ENCODE data around the gene GAPVD1. TPM values are rescaled to one million over a fixed set of nuclear protein-coding genes. Genes with fewer than 3 reads are reported as not detected.

GAPVD1 gene
- total and polyA plus RNA-seq, 2 of the 8 experiments (the other 6 are each of a cell fraction or from before 2014, with no cell fraction given) = 5.5 to 40.5 TPM

DNA sequence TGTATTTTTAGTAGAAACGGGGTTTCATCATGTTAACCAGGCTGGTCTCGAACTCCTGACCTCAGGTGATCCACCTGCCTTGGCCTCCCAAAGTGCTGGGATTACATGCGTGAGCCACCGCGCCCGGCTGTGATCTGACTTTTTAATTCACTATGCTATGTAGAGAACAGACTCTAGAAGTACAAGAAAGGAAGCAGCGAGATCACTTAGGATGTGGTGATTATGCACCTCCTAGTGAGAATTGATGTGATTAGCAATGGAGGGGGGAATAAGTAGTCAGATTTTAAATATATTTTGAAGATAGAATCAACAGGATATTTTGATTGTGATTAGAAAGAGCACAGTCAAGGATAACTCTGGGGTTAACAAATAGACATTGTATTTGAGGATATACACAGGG is 36.3 kb downstream of the GAPVD1 start (continued):
- TF ChIP-seq, protein P1, sequence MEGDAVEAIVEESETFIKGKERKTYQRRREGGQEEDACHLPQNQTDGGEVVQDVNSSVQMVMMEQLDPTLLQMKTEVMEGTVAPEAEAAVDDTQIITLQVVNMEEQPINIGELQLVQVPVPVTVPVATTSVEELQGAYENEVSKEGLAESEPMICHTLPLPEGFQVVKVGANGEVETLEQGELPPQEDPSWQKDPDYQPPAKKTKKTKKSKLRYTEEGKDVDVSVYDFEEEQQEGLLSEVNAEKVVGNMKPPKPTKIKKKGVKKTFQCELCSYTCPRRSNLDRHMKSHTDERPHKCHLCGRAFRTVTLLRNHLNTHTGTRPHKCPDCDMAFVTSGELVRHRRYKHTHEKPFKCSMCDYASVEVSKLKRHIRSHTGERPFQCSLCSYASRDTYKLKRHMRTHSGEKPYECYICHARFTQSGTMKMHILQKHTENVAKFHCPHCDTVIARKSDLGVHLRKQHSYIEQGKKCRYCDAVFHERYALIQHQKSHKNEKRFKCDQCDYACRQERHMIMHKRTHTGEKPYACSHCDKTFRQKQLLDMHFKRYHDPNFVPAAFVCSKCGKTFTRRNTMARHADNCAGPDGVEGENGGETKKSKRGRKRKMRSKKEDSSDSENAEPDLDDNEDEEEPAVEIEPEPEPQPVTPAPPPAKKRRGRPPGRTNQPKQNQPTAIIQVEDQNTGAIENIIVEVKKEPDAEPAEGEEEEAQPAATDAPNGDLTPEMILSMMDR (IDR thresholded peaks at IDR 0.05; ENCODE audit: control extremely low read depth in 1 of 3, insufficient read depth in 1 of 3, low read depth in 1 of 3, low read length in 3 of 3) = no peak
- TF ChIP-seq CHD1 (IDR thresholded peaks at IDR 0.05; ENCODE audit: low read depth, low read length) (no peak), FOSL1 (IDR thresholded peaks at IDR 0.05; ENCODE audit: insufficient read depth, low read depth, low read length) (no peak), SP2 (IDR thresholded peaks at IDR 0.05; ENCODE audit: low read length) (no peak)
